H9 (cell line): Measurements from ENCODE around the gene TRAP1. TPM values are rescaled to one million over a fixed set of nuclear protein-coding genes. Genes with fewer than 3 reads are reported as not detected.

Experiments
- DNase-seq: peaks from one replicate; pipeline ENCODE4 v3.0.0-alpha.2; 2017
- H2AFZ ChIP-seq: one replicate; pipeline ENCODE4 v1.6.1; 2013; ENCODE audit warnings: mild to moderate bottlenecking, low read length, control low read depth, moderate library complexity
- H2AK5ac ChIP-seq: 2 replicates; pipeline ENCODE4 v1.6.1; 2013; ENCODE audit warnings: low read length, control low read depth, mixed read lengths; ENCODE audit not compliant: insufficient read length
- H2BK120ac ChIP-seq: one replicate; pipeline ENCODE4 v1.6.1; 2013; ENCODE audit warnings: low read depth, mild to moderate bottlenecking, low read length, control low read depth, inconsistent platforms; ENCODE audit not compliant: poor library complexity, severe bottlenecking
- H2BK12ac ChIP-seq: 2 replicates; pipeline ENCODE4 v1.6.1; 2013; ENCODE audit warnings: low read length, control low read depth, mixed read lengths, low read depth; ENCODE audit not compliant: insufficient read length
- H2BK15ac ChIP-seq: 2 replicates; pipeline ENCODE4 v1.6.1; 2013; ENCODE audit warnings: low read depth, low read length, control low read depth
- H2BK20ac ChIP-seq: one replicate; pipeline ENCODE4 v1.6.1; 2013; ENCODE audit warnings: low read depth, mild to moderate bottlenecking, low read length, control low read depth, inconsistent platforms; ENCODE audit not compliant: poor library complexity, severe bottlenecking
- H2BK5ac ChIP-seq: 2 replicates; pipeline ENCODE4 v1.6.1; 2013; ENCODE audit warnings: low read length, control low read depth, mixed read lengths; ENCODE audit not compliant: insufficient read length
- H3K14ac ChIP-seq: 2 replicates; pipeline ENCODE4 v1.6.1; 2013; ENCODE audit warnings: low read length, control low read depth; ENCODE audit not compliant: insufficient read depth
- H3K18ac ChIP-seq: 2 replicates; pipeline ENCODE4 v1.6.1; 2013; ENCODE audit warnings: low read depth, mild to moderate bottlenecking, mixed read lengths, low read length, control low read depth; ENCODE audit not compliant: insufficient read length
- H3K23ac ChIP-seq: 2 replicates; pipeline ENCODE4 v1.6.1; 2013; ENCODE audit warnings: low read length, control low read depth, mixed read lengths, low read depth; ENCODE audit not compliant: insufficient read length
- H3K23me2 ChIP-seq: 2 replicates; pipeline ENCODE4 v1.6.1; 2013; ENCODE audit warnings: low read depth, mild to moderate bottlenecking, mixed read lengths, low read length, control low read depth; ENCODE audit not compliant: insufficient read length, poor library complexity, severe bottlenecking
- H3K27ac ChIP-seq: 2 replicates; pipeline ENCODE4 v1.5.1; 2013; ENCODE audit warnings: low read length, control low read depth, mixed read lengths, low read depth; ENCODE audit not compliant: insufficient read length
- H3K27me3 ChIP-seq: 2 replicates; pipeline ENCODE4 v1.6.1; 2013; ENCODE audit warnings: low read length, control low read depth, inconsistent platforms; ENCODE audit not compliant: insufficient read depth
- H3K4ac ChIP-seq: 2 replicates; pipeline ENCODE4 v1.6.1; 2013; ENCODE audit warnings: low read depth, mild to moderate bottlenecking, control low read depth, inconsistent platforms, low read length, moderate library complexity
- H3K4me1 ChIP-seq: 2 replicates; pipeline ENCODE4 v1.6.1; 2013; ENCODE audit warnings: low read length, control low read depth, inconsistent platforms; ENCODE audit not compliant: insufficient read depth
- H3K4me2 ChIP-seq: 2 replicates; pipeline ENCODE4 v1.6.1; 2013; ENCODE audit warnings: low read length, control low read depth, mixed read lengths; ENCODE audit not compliant: insufficient read length, insufficient read depth
- H3K56ac ChIP-seq: 2 replicates; pipeline ENCODE4 v1.6.1; 2013; ENCODE audit warnings: low read depth, mild to moderate bottlenecking, mixed read lengths, low read length, control low read depth; ENCODE audit not compliant: insufficient read length
- H3K79me1 ChIP-seq: 2 replicates; pipeline ENCODE4 v1.6.1; 2013; ENCODE audit warnings: low read depth, mild to moderate bottlenecking, moderate library complexity, low read length, control low read depth, inconsistent platforms; ENCODE audit not compliant: insufficient read depth, poor library complexity, severe bottlenecking
- H3K79me2 ChIP-seq: 2 replicates; pipeline ENCODE4 v1.6.1; 2013; ENCODE audit warnings: low read length, control low read depth, inconsistent platforms; ENCODE audit not compliant: insufficient read depth
- H3K9ac ChIP-seq: 2 replicates; pipeline ENCODE4 v1.6.1; 2013; ENCODE audit warnings: low read length, control low read depth, mixed read lengths; ENCODE audit not compliant: insufficient read length; ENCODE audit errors: extremely low read depth
- H3K9me3 ChIP-seq: one replicate; pipeline ENCODE4 v1.6.1; 2013; ENCODE audit warnings: low read depth, low read length, inconsistent platforms; ENCODE audit not compliant: control insufficient read depth
- H3T11ph ChIP-seq: one replicate; pipeline ENCODE4 v1.6.1; 2013; ENCODE audit warnings: mild to moderate bottlenecking, low read length, control low read depth, inconsistent platforms
- H4K20me1 ChIP-seq: one replicate; pipeline ENCODE4 v1.6.1; 2013; ENCODE audit not compliant: control insufficient read depth, insufficient read length, insufficient read depth
- H4K5ac ChIP-seq: 2 replicates; pipeline ENCODE4 v1.6.1; 2013; ENCODE audit warnings: low read depth, mild to moderate bottlenecking, mixed read lengths, low read length, control low read depth; ENCODE audit not compliant: insufficient read length
- H4K8ac ChIP-seq: replicated peaks from 2 replicates; pipeline ENCODE4 v1.6.1; 2013; ENCODE audit warnings: low read length, control low read depth, mixed read lengths, low read depth; ENCODE audit not compliant: insufficient read length
- H4K91ac ChIP-seq: 2 replicates; pipeline ENCODE4 v1.6.1; 2013; ENCODE audit warnings: low read depth, mild to moderate bottlenecking, moderate library complexity, mixed read lengths, low read length, control low read depth; ENCODE audit not compliant: insufficient read length
- H3K27ac Mint-ChIP-seq, 3 experiments: 2 replicates in 2 of 3; 3 replicates in 1 of 3; pipeline ENCODE4 v1.8.0; 2020 to 2021; ENCODE audit warnings: mixed read lengths in 3 of 3, mild to moderate bottlenecking in 1 of 3, moderate library complexity in 1 of 3
- H3K27me3 Mint-ChIP-seq: 2 replicates; pipeline ENCODE4 v1.8.0; 2021; ENCODE audit warnings: low read depth, mild to moderate bottlenecking, moderate library complexity, mixed read lengths
- H3K36me3 Mint-ChIP-seq, 3 experiments: 2 replicates in 2 of 3; 3 replicates in 1 of 3; pipeline ENCODE4 v1.8.0; 2020 to 2021; ENCODE audit warnings: low read depth in 3 of 3, mixed read lengths in 3 of 3; ENCODE audit not compliant: insufficient read depth in 1 of 3
- H3K4me1 Mint-ChIP-seq, 2 experiments: 2 replicates each; pipeline ENCODE4 v1.8.0; 2020; ENCODE audit warnings: mixed read lengths in 2 of 2
- H3K4me3 Mint-ChIP-seq, 2 experiments: 2 replicates in 1 of 2; 3 replicates in 1 of 2; pipeline ENCODE4 v1.8.0; 2020 to 2021; ENCODE audit warnings: mild to moderate bottlenecking in 2 of 2, mixed read lengths in 2 of 2, moderate library complexity in 1 of 2
- H3K9me3 Mint-ChIP-seq, 2 experiments: 2 replicates in 1 of 2; 3 replicates in 1 of 2; pipeline ENCODE4 v1.8.0; 2020; ENCODE audit warnings: mild to moderate bottlenecking in 2 of 2, mixed read lengths in 2 of 2, moderate library complexity in 1 of 2
- CTCF ChIP-seq: fragments of 200-600 bp; sonication (generic); conservative IDR thresholded peaks from 3 replicates; pipeline ENCODE4 v1.8.0; 2021; ENCODE audit warnings: antibody characterized with exemption, mild to moderate bottlenecking
- WGBS: extraction: QIAGEN DNeasy Blood & Tissue Kit; methylation state at CpG from one replicate; pipeline ENCODE4 v1.1.7; 2013; ENCODE audit warnings: missing lambda C conversion rate, low lambda C conversion rate, mixed read lengths; ENCODE audit not compliant: insufficient read length; ENCODE audit errors: extremely low coverage; 5-methylcytosine and 5-hydroxymethylcytosine counted together
- total RNA-seq: library from RNA; stranded (reverse); gene quantifications from 2 replicates; pipeline ENCODE4 v1.2.1, GENCODE V29; 2021

Gene TRAP1
- total RNA-seq, 1 experiment from 2014 or later, result 211 TPM

GRCh38 chr16:3669082-3669481 is 48.2 kb downstream of the TRAP1 start:
- H3K9ac ChIP-seq, result no peak overlapping the region
- Mint-ChIP-seq H3K9me3 (no peaks in the 10 kb centered on the region), H3K4me3 (no peak overlapping the region), H3K27me3 (no peaks in the 10 kb centered on the region; the same call in 1 of the 2 replicates), H3K27ac (no peak overlapping the region), H3K36me3 (peaks cover 48 to 81% (median 76%) of the 10 kb centered on the region in 3 experiments), H3K4me1 (no peaks in the 10 kb centered on the region)
- DNase-seq, result no peak
- H2BK20ac ChIP-seq, result no peak overlapping the region
- no peaks in the 10 kb centered on the region for H4K20me1 ChIP-seq
- no peak overlapping the region for H3K27ac ChIP-seq
- H2AFZ ChIP-seq, result no peak overlapping the region
- no peaks in the 10 kb centered on the region for H3K79me2 ChIP-seq
- no peak overlapping the region for H3K56ac ChIP-seq
- no peak overlapping the region for H3K4me2 ChIP-seq
- no peaks in the 10 kb centered on the region for H3K9me3 ChIP-seq
- H3K4ac ChIP-seq, result no peak overlapping the region
- H3T11ph ChIP-seq, result no peak overlapping the region
- H2BK5ac ChIP-seq, result no peak overlapping the region
- no peak for TF ChIP-seq CTCF
- H2BK15ac ChIP-seq, result no peak overlapping the region; the same call in 1 of the 2 replicates
- no peak overlapping the region for H2BK12ac ChIP-seq
- H3K79me1 ChIP-seq, result no peaks in the 10 kb centered on the region
- no peak overlapping the region for H3K14ac ChIP-seq
- H3K27me3 ChIP-seq, result no peaks in the 10 kb centered on the region
- H3K18ac ChIP-seq, result no peak overlapping the region
- no peak overlapping the region for H2BK120ac ChIP-seq
- no peaks in the 10 kb centered on the region for H3K4me1 ChIP-seq
- H3K23ac ChIP-seq, result no peak overlapping the region
- no peak overlapping the region for H2AK5ac ChIP-seq
- no peaks in the 10 kb centered on the region for H3K23me2 ChIP-seq
- H4K91ac ChIP-seq, result no peak overlapping the region
- H4K8ac ChIP-seq, result no peak overlapping the region
- no CpG with 5 or more reads among the region's 10 CpGs for WGBS
- H4K5ac ChIP-seq, result no peak overlapping the region
